ENCODE results near the gene NAALADL2. TPM values are rescaled to one million over a fixed set of nuclear protein-coding genes. Genes with fewer than 3 reads are reported as not detected.

NAALADL2 gene
- total and polyA plus RNA-seq, 2 of the 13 experiments (the other 11 are each of a cell fraction or from before 2014, with no cell fraction given): 0.08 TPM; not detected in 1

GRCh38 chr3:175374705-175375104 is 515.6 kb downstream of the NAALADL2 start:
- Histone ChIP-seq H3K4me3 (replicated peaks in 1 of 3; ENCODE audit: insufficient read depth in 1 of 3, low read depth in 2 of 3, low read length in 3 of 3) (no peak overlapping the region), H3K4me1 (ENCODE audit: insufficient read depth, low read length) (no peaks in the 10 kb centered on the region), H3K9ac (ENCODE audit: insufficient read depth, low read depth, low read length) (no peak overlapping the region), H3K27me3 (ENCODE audit: control insufficient read depth in 1 of 2, insufficient read depth in 2 of 2, low read length in 2 of 2) (no peaks in the 10 kb centered on the region), H3K27ac (ENCODE audit: extremely low read length, insufficient read depth, low read length) (no peak overlapping the region), H3K4me2 (ENCODE audit: low read depth, low read length) (no peak overlapping the region), H4K20me1 (ENCODE audit: insufficient read depth, low read length) (no peaks in the 10 kb centered on the region), H2AFZ (ENCODE audit: low read length) (no peak overlapping the region), H3K36me3 (replicated peaks in 1 of 2; ENCODE audit: control insufficient read depth in 1 of 2, insufficient read depth in 2 of 2, low read length in 2 of 2) (no peaks in the 10 kb centered on the region), H3K79me2 (ENCODE audit: insufficient read depth, low read length) (no peaks in the 10 kb centered on the region), H3K9me3 (ENCODE audit: low read length) (no peaks in the 10 kb centered on the region)
- FAIRE-seq (no peak), ATAC-seq (no peak), DNase-seq (ENCODE audit: low spot score) (no peak)
- ChIA-PET CTCF (ENCODE audit: low intra/inter-chr PET ratio, low total read pairs) (no interaction called here), POLR2A (no interaction called here)
- in situ Hi-C loops (cut with HindIII; ENCODE audit: extremely low pct_ligation_motif_present, low pct_unique_long_range_greater_than_20kb) (no loop called here), intact Hi-C loops (cut with micrococcal nuclease; ENCODE audit: unreplicated experiment) (no loop called here)
- no peak for TF ChIP-seq TSC22D2 (CRISPR knock-in tag; IDR thresholded peaks at IDR 0.05; ENCODE audit: borderline replicate concordance)
- BruUV-seq (replicated peaks): no TSS peak
- WGBS (ENCODE audit: low lambda C conversion rate): 15% methylated on average over 1 of the region's 1 CpG

GRCh38 chr3:175378348-175378747 is 519.2 kb downstream of the NAALADL2 start:
- no peak overlapping the region for H3K9ac ChIP-seq (ENCODE audit: insufficient read depth, low read depth, low read length)
- H3K4me3 ChIP-seq (replicated peaks in 1 of 3; ENCODE audit: insufficient read depth in 1 of 3, low read depth in 2 of 3, low read length in 3 of 3): no peak overlapping the region
- FAIRE-seq (no peak), DNase-seq (ENCODE audit: low spot score) (no peak), ATAC-seq (no peak)
- WGBS (ENCODE audit: low lambda C conversion rate): 11% methylated on average over 2 of the region's 2 CpGs
- intact Hi-C loops (cut with micrococcal nuclease; ENCODE audit: unreplicated experiment) (no loop called here), in situ Hi-C loops (cut with HindIII; ENCODE audit: extremely low pct_ligation_motif_present, low pct_unique_long_range_greater_than_20kb) (no loop called here)
- no peak for TF ChIP-seq ZNF607 (CRISPR knock-in tag; IDR thresholded peaks at IDR 0.05; ENCODE audit: borderline replicate concordance)
- no peak for TF ChIP-seq ZNF589 (CRISPR knock-in tag; conservative IDR thresholded peaks at IDR 0.05)
- no peak for TF ChIP-seq RFX1 (IDR thresholded peaks at IDR 0.05)
- H4K20me1 ChIP-seq (ENCODE audit: insufficient read depth, low read length): no peaks in the 10 kb centered on the region
- no peaks in the 10 kb centered on the region for H3K79me2 ChIP-seq (ENCODE audit: insufficient read depth, low read length)
- H3K4me2 ChIP-seq (ENCODE audit: low read depth, low read length): no peak overlapping the region
- no peak overlapping the region for H2AFZ ChIP-seq (ENCODE audit: low read length)
- no peaks in the 10 kb centered on the region for H3K4me1 ChIP-seq (ENCODE audit: insufficient read depth, low read length)
- no TSS peak for BruUV-seq (replicated peaks)
- ChIA-PET CTCF (ENCODE audit: low intra/inter-chr PET ratio, low total read pairs) (no interaction called here), POLR2A (no interaction called here)
- H3K9me3 ChIP-seq (ENCODE audit: low read length): no peaks in the 10 kb centered on the region
- H3K27ac ChIP-seq (ENCODE audit: extremely low read length, insufficient read depth, low read length): no peak overlapping the region
- no peaks in the 10 kb centered on the region for H3K27me3 ChIP-seq (ENCODE audit: control insufficient read depth in 1 of 2, insufficient read depth in 2 of 2, low read length in 2 of 2)
- no peaks in the 10 kb centered on the region for H3K36me3 ChIP-seq (replicated peaks in 1 of 2; ENCODE audit: control insufficient read depth in 1 of 2, insufficient read depth in 2 of 2, low read length in 2 of 2)
